Brain microvascular endothelial cell (primary cell): ENCODE results near the gene CPEB1.

Experiments
- DNase-seq: peaks from one replicate; pipeline ENCODE4 v3.0.0-alpha.2; 2020
- H3K27ac ChIP-seq: fragments of 250-450 bp; sonication (Bioruptor Pico); 2 replicates; pipeline ENCODE4 v1.5.1; 2020; ENCODE audit warnings: mild to moderate bottlenecking, moderate library complexity
- H3K27me3 ChIP-seq: fragments of 250-450 bp; sonication (Bioruptor Pico); replicated peaks from 2 replicates; pipeline ENCODE4 v1.5.1; 2020; ENCODE audit warnings: mild to moderate bottlenecking
- H3K36me3 ChIP-seq: fragments of 250-450 bp; sonication (Bioruptor Pico); replicated peaks from 2 replicates; pipeline ENCODE4 v1.5.1; 2020; ENCODE audit warnings: mild to moderate bottlenecking
- H3K4me3 ChIP-seq: 2 replicates; pipeline ENCODE4 v1.5.1; 2011; ENCODE audit warnings: low read depth, mild to moderate bottlenecking, control low read depth, low read length, moderate library complexity
- in situ Hi-C: cut with HindIII; loops from 2 replicates; pipeline ENCODE4 v1.10.0; 2017; ENCODE audit warnings: low sequenced_read_pairs, low pct_ligation_motif_present
- TF ChIP-seq, protein P1 (sequence below): IDR thresholded peaks from 2 replicates; pipeline ENCODE4 v1.5.1; 2011; ENCODE audit warnings: low read depth, mild to moderate bottlenecking, moderate library complexity, low read length, control low read depth, inconsistent platforms; ENCODE audit errors: missing control alignments

CPEB1 gene

DNA sequence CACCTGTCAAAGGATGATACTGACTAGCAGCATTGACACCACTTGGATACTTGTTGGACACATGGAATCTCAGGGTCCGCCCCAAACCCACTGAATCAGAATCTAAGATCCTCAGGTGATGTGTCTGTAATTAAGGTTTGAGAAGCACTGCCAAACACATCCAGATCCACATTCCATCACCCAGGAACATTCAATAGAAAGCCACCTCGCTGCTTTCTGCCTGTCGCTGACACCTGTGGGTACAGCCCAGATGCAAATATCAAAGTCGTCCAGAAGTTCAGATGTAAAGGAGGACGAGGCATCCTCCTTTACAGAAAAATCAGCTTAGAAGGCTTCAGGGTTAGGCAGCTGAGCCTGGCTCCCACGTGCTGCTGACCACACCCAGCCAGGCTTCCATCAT lies 101.7 kb downstream of the CPEB1 start:
- TF ChIP-seq, protein P1, sequence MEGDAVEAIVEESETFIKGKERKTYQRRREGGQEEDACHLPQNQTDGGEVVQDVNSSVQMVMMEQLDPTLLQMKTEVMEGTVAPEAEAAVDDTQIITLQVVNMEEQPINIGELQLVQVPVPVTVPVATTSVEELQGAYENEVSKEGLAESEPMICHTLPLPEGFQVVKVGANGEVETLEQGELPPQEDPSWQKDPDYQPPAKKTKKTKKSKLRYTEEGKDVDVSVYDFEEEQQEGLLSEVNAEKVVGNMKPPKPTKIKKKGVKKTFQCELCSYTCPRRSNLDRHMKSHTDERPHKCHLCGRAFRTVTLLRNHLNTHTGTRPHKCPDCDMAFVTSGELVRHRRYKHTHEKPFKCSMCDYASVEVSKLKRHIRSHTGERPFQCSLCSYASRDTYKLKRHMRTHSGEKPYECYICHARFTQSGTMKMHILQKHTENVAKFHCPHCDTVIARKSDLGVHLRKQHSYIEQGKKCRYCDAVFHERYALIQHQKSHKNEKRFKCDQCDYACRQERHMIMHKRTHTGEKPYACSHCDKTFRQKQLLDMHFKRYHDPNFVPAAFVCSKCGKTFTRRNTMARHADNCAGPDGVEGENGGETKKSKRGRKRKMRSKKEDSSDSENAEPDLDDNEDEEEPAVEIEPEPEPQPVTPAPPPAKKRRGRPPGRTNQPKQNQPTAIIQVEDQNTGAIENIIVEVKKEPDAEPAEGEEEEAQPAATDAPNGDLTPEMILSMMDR, result no peak
- H3K27ac ChIP-seq, result no peak overlapping the region
- H3K4me3 ChIP-seq, result no peak overlapping the region
- no peaks in the 10 kb centered on the region for H3K27me3 ChIP-seq
- no peak for DNase-seq
- in situ Hi-C loops, result no loop called here
- no peaks in the 10 kb centered on the region for H3K36me3 ChIP-seq

DNA sequence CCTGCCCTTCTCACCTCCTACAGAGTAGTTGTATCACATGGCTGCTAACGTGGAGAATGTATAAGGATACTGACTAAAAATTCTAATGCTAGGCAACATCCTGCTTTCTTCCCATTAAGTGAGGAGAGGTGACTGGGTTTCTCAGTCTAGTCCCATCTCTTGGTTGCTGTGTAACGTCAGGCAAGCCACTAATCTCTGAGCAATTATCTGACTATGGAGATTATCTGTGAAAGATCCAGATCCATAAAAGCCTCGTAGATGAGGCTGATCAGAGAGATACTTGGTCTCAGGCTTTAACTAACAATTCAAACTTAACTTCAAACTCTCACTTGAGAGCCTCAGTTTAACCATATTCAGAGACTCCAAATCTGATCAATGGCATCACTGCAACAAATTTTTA lies 102.2 kb downstream of the CPEB1 start:
- Histone ChIP-seq H3K36me3 (no peaks in the 10 kb centered on the region), H3K4me3 (no peak overlapping the region), H3K27me3 (no peaks in the 10 kb centered on the region), H3K27ac (no peak overlapping the region)
- in situ Hi-C loops, result no loop called here
- no peak for DNase-seq
- TF ChIP-seq, protein P1, result no peak

DNA sequence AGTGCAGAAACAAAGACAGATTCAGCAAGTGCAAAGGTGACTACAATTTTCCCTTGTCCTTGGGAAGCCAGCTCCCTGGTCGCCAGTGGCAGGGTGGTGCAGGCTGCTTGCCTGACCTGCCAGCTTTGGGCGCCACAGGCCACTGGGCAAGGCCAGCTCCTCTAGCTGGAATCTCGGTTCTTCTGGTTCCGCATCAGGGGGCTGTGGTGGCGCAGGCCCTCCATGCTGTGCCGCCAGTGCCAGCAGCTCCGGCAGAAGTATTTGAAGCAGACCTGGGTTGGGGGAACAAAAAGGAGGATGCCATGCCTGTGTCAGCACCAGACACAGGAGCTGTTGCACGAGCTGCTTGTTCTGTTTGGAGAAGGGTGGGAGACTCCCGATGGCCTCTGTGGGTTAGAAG lies 102.7 kb downstream of the CPEB1 start:
- no peaks in the 10 kb centered on the region for H3K27me3 ChIP-seq
- H3K27ac ChIP-seq, result no peak overlapping the region
- in situ Hi-C loops, result no loop called here
- DNase-seq, result no peak
- H3K36me3 ChIP-seq, result peaks cover 4% of the 10 kb centered on the region
- TF ChIP-seq, protein P1, result no peak
- no peak overlapping the region for H3K4me3 ChIP-seq

DNA sequence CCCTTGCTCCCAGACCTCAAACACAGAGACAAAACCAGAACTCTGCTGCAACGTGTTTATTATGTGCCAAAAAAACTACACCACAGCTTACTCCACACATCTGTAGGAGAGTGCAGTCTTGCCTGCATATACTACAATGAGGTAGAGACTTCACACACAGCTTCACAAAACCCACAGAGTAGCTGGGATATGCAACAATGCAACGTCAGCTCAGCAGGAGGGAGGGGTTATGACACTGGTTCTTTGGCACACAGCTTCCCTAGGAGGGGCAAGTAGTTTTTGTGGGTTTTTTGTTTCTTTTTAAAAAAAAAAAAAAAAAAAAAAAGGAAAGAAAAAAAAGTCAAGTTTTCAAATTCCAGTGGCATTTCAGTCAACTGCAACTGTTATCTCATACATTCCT lies 104.0 kb downstream of the CPEB1 start:
- peak; percentile 84 for DNase-seq
- H3K27ac ChIP-seq, result no peak overlapping the region
- in situ Hi-C loops, result no loop called here
- TF ChIP-seq, protein P1, result no peak
- no peaks in the 10 kb centered on the region for H3K27me3 ChIP-seq
- H3K36me3 ChIP-seq, result peaks cover 15% of the 10 kb centered on the region
- no peak overlapping the region for H3K4me3 ChIP-seq

DNA sequence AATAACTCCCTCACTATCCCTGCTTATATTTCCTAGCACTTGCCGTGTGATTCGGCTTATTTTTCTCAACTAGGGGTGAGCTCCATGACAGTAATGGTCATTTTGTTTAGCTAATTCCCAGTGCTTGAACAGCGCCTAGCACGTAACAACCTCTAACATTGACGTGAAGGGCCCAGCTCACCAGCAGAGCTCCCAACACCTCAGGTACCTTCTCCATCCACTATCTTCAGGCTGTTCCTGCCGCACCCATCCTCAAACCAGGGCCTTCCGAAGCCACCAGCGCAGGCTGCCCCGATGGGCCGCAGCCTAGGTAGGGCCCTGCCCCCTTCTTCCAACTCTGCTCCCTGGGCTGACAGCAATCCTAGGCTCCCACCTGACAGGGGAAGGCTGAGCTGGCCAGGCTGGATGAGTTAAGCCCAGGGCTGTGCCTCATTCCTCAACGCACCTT lies 106.2 kb downstream of the CPEB1 start:
- Histone ChIP-seq H3K4me3 (peak overlapping the region; percentile 100), H3K27ac (peak overlapping the region; percentile 61), H3K36me3 (peaks cover 36% of the 10 kb centered on the region), H3K27me3 (no peaks in the 10 kb centered on the region)
- TF ChIP-seq, protein P1, result no peak
- in situ Hi-C loops, result no loop called here
- no peak for DNase-seq
